Lower leg skin (tissue), 3 donors: ENCODE data around the gene NFASC.

Source experiments
- CTCF ChIP-seq, 3 donors: fragments of 450-650 bp; IDR thresholded peaks; one replicate each; pipeline ENCODE4 v1.5.1; 2016; ENCODE audit warnings: antibody characterized with exemption in 3 of 3, mild to moderate bottlenecking in 3 of 3, moderate library complexity in 2 of 3
- POLR2A ChIP-seq, 2 donors: fragments of 450-650 bp; IDR thresholded peaks; one replicate each; pipeline ENCODE4 v1.6.1; 2016 to 2017; ENCODE audit warnings: antibody characterized with exemption in 2 of 2, mild to moderate bottlenecking in 1 of 2, moderate library complexity in 1 of 2

GRCh38 chr1:204821924-204822323 lies 48.7 kb upstream of the NFASC start:
- TF ChIP-seq CTCF (IDR thresholded peaks at IDR 0.05) (no peak), POLR2A (IDR thresholded peaks at IDR 0.05) (no peak)
